DMS53 treated with DMSO at 0.1 percent for 48 hours (cell line): ENCODE data around the gene CRYBB3.
"Not testable (repeated sequence)": the region's sequence is repeated elsewhere in the genome, so short reads cannot be mapped to it uniquely, and the experiment has no call there.

ENCODE experiments used
- DNase-seq: peaks from one replicate; lab custom pipeline; 2025; ENCODE audit not compliant: unreplicated experiment; lab: John Stamatoyannopoulos, UW

Gene CRYBB3

GRCh38 chr22:25238058-25238457, 38.4 kb downstream of the CRYBB3 start:
- DNase-seq, result not testable (repeated sequence)

- DNase-seq, result not testable (repeated sequence)
Measured at GRCh38 chr22:25255169-25255568, 55.5 kb downstream of the CRYBB3 start.
